ENCODE data around the gene RFX3.

GRCh38 chr9:3193791-3194190 lies 332.0 kb downstream of the RFX3 start:
- TF ChIP-seq, protein P1, sequence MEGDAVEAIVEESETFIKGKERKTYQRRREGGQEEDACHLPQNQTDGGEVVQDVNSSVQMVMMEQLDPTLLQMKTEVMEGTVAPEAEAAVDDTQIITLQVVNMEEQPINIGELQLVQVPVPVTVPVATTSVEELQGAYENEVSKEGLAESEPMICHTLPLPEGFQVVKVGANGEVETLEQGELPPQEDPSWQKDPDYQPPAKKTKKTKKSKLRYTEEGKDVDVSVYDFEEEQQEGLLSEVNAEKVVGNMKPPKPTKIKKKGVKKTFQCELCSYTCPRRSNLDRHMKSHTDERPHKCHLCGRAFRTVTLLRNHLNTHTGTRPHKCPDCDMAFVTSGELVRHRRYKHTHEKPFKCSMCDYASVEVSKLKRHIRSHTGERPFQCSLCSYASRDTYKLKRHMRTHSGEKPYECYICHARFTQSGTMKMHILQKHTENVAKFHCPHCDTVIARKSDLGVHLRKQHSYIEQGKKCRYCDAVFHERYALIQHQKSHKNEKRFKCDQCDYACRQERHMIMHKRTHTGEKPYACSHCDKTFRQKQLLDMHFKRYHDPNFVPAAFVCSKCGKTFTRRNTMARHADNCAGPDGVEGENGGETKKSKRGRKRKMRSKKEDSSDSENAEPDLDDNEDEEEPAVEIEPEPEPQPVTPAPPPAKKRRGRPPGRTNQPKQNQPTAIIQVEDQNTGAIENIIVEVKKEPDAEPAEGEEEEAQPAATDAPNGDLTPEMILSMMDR (IDR thresholded peaks at IDR 0.05; ENCODE audit: insufficient read depth, low read length, poor library complexity, severe bottlenecking): no peak
- no peak for TF ChIP-seq EZH2phosphoT487 (conservative IDR thresholded peaks at IDR 0.05; ENCODE audit: low read length)

Data from SU-DHL-6 (cell line).